ENCODE measurements around the gene TNS2. TPM values are rescaled to one million over a fixed set of nuclear protein-coding genes. Genes with fewer than 3 reads are reported as not detected.
A peak's percentile ranks its signal among the peaks of the same experiment; 100 is the strongest.
"Not testable (repeated sequence)": the region's sequence is repeated elsewhere in the genome, so short reads cannot be mapped to it uniquely, and the experiment has no call there.

TNS2 gene
- total and polyA plus RNA-seq, 9 of the 15 experiments (the other 6 are each of a cell fraction or from before 2014, with no cell fraction given) = 0.28 to 3.1 (median 1.2) TPM; not detected in 1

DNA sequence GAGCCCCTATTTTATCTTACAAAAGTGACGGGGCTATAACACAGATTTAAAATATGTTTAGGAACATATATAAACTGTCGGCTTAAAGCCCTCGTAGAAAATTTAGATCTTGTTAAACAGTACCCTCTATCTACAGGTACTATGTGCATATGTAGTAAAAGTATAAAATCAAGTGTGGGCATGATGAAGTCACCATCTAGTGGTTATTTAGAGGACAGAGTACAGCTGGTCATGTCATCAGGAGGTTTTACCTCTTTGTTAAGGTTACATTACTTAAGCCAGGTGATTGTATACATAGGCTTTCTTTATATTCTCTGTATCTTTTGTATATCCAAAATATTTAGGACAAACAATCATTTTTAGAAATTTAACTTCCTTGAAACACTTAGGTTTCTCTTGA, 18.2 kb upstream of the TNS2 start:
- no peak for ATAC-seq
- TF ChIP-seq ZNF277 (CRISPR knock-in tag; IDR thresholded peaks at IDR 0.05; ENCODE audit: borderline replicate concordance) (peak; percentile 67; the same call in 1 of the 2 replicates), PHB (CRISPR knock-in tag; IDR thresholded peaks at IDR 0.05) (no peak)
- no peak overlapping the region for H3K27ac ChIP-seq (ENCODE audit: extremely low read depth, low read depth, low read length)
- no peak for DNase-seq (ENCODE audit: extremely low read depth in 1 of 4, low spot score in 3 of 4)
- no peaks in the 10 kb centered on the region for H3K9me1 ChIP-seq (ENCODE audit: control insufficient read depth, insufficient read depth, low read length)
- intact Hi-C loops (cut with micrococcal nuclease) = no loop called here
- H3K27me3 ChIP-seq (ENCODE audit: control insufficient read depth in 2 of 2, insufficient read depth in 2 of 2, low read length in 2 of 2) = no peaks in the 10 kb centered on the region
- WGBS (ENCODE audit: insufficient coverage, low coverage, missing lambda C conversion rate) = 100% methylated on average over 3 of the region's 3 CpGs
- FAIRE-seq = no peak
- peaks cover 10% of the 10 kb centered on the region; the same call in 2 of the 3 replicates for H3K79me2 ChIP-seq (ENCODE audit: control insufficient read depth, insufficient read depth, low read length)
- H3K4me1 ChIP-seq (replicated peaks in 1 of 2; ENCODE audit: control insufficient read depth in 2 of 2, insufficient read depth in 2 of 2, low read length in 2 of 2) = no peaks in the 10 kb centered on the region
- no peak overlapping the region for H3K9ac ChIP-seq (ENCODE audit: insufficient read depth in 1 of 2, low read depth in 2 of 2, low read length in 2 of 2)
- in situ Hi-C loops (cut with MboI) = no loop called here
- POLR2A ChIA-PET = interaction anchor here (0.8 to 1.7 kb wide), 3 partner anchors 9 to 21 kb away, joined by 3 to 6 read pairs (median 5); no protein-coding TSS in a partner anchor
- CTCF ChIA-PET (ENCODE audit: low intra/inter-chr PET ratio) = interaction anchor here (1.6 kb wide), 1 partner anchor 147 kb away, joined by 4 read pairs; no protein-coding TSS in a partner anchor
- no peaks in the 10 kb centered on the region for H4K20me1 ChIP-seq (replicated peaks; ENCODE audit: control insufficient read depth, insufficient read depth, low read length)
- no peaks in the 10 kb centered on the region for H3K9me3 ChIP-seq (replicated peaks; ENCODE audit: control insufficient read depth, insufficient read depth, low read depth, low read length)
- H3K4me2 ChIP-seq (ENCODE audit: insufficient read depth, low read length) = no peak overlapping the region
- no peak overlapping the region for H3K4me3 ChIP-seq
- H3K36me3 ChIP-seq (ENCODE audit: control insufficient read depth, insufficient read depth, low read length) = peaks cover 87% of the 10 kb centered on the region
- H2AFZ ChIP-seq (ENCODE audit: low read depth, low read length) = no peak overlapping the region
- BruUV-seq (replicated peaks) = no TSS peak

DNA sequence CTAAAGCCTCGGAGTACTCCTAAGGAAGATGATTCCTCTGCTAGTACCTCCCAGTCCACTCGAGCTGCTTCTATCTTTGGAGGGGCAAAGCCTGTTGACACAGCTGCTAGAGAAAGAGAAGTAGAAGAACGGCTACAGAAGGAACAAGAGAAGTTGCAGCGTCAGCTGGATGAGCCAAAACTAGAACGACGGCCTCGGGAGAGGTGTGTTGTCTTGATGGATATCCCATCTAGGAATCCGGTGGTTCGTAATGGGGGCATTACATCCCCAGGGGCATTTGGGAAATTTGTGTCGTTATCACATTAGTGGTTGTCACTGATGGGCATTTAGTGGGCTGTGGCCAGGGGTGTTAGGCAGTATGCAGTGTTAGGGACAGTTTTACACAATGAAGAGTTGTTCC, 16.0 kb upstream of the TNS2 start:
- POLR2A ChIA-PET = interaction anchor here (1.0 to 1.3 kb wide), 2 partner anchors 9 to 27 kb away, joined by 3 to 5 read pairs; no protein-coding TSS in a partner anchor
- intact Hi-C loops (cut with micrococcal nuclease); H2AFZ ChIP-seq (ENCODE audit: low read depth, low read length); BruUV-seq (replicated peaks); CTCF ChIA-PET (ENCODE audit: low intra/inter-chr PET ratio); H4K20me1 ChIP-seq (replicated peaks; ENCODE audit: control insufficient read depth, insufficient read depth, low read length); H3K9me3 ChIP-seq (replicated peaks; ENCODE audit: control insufficient read depth, insufficient read depth, low read depth, low read length); H3K9ac ChIP-seq (ENCODE audit: insufficient read depth in 1 of 2, low read depth in 2 of 2, low read length in 2 of 2); H3K4me1 ChIP-seq (replicated peaks in 1 of 2; ENCODE audit: control insufficient read depth in 2 of 2, insufficient read depth in 2 of 2, low read length in 2 of 2); in situ Hi-C loops (cut with MboI); DNase-seq (ENCODE audit: extremely low read depth in 1 of 4, low spot score in 3 of 4); H3K9me1 ChIP-seq (ENCODE audit: control insufficient read depth, insufficient read depth, low read length); H3K27me3 ChIP-seq (ENCODE audit: control insufficient read depth in 2 of 2, insufficient read depth in 2 of 2, low read length in 2 of 2); H3K4me2 ChIP-seq (ENCODE audit: insufficient read depth, low read length); H3K4me3 ChIP-seq; FAIRE-seq; H3K27ac ChIP-seq (ENCODE audit: extremely low read depth, low read depth, low read length); ATAC-seq; H3K79me2 ChIP-seq (ENCODE audit: control insufficient read depth, insufficient read depth, low read length): not testable (repeated sequence)
- 94% methylated on average over 8 of the region's 10 CpGs for WGBS (ENCODE audit: insufficient coverage, low coverage, missing lambda C conversion rate)
- peaks cover 88% of the 10 kb centered on the region for H3K36me3 ChIP-seq (ENCODE audit: control insufficient read depth, insufficient read depth, low read length)
